ENCODE results near the gene RNF169.

DNA sequence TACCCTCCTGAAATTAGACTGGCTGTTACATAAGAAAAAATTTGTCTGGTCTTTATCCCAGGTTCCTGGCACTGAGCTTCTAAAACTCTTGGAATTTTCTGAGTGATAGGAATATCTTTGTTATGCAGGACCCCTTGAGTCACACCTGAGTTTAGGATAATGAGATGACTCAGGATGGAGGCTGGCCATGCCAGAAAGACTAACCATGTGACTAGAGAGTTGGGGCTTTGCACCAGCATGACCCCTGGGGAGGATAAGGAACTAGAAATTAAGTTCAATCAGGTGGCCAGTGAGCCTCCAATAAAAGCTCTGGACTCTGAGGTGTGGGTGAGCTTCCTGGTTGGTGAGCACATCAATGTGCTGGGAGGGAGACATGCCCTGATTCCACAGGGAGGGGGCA lies 112.1 kb downstream of the RNF169 start:
- no peak for TF ChIP-seq POLR2A (IDR thresholded peaks at IDR 0.05; ENCODE audit: low read length)
- TF ChIP-seq, protein P1, sequence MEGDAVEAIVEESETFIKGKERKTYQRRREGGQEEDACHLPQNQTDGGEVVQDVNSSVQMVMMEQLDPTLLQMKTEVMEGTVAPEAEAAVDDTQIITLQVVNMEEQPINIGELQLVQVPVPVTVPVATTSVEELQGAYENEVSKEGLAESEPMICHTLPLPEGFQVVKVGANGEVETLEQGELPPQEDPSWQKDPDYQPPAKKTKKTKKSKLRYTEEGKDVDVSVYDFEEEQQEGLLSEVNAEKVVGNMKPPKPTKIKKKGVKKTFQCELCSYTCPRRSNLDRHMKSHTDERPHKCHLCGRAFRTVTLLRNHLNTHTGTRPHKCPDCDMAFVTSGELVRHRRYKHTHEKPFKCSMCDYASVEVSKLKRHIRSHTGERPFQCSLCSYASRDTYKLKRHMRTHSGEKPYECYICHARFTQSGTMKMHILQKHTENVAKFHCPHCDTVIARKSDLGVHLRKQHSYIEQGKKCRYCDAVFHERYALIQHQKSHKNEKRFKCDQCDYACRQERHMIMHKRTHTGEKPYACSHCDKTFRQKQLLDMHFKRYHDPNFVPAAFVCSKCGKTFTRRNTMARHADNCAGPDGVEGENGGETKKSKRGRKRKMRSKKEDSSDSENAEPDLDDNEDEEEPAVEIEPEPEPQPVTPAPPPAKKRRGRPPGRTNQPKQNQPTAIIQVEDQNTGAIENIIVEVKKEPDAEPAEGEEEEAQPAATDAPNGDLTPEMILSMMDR (IDR thresholded peaks at IDR 0.05), result no peak
- no peak for TF ChIP-seq POLR2AphosphoS2 (conservative IDR thresholded peaks at IDR 0.05; ENCODE audit: low read length)
